ENCODE results near the gene VTCN1. TPM values are rescaled to one million over a fixed set of nuclear protein-coding genes. Genes with fewer than 3 reads are reported as not detected.

Gene VTCN1
- total RNA-seq, 2 experiments from 2014 or later, result not detected

DNA sequence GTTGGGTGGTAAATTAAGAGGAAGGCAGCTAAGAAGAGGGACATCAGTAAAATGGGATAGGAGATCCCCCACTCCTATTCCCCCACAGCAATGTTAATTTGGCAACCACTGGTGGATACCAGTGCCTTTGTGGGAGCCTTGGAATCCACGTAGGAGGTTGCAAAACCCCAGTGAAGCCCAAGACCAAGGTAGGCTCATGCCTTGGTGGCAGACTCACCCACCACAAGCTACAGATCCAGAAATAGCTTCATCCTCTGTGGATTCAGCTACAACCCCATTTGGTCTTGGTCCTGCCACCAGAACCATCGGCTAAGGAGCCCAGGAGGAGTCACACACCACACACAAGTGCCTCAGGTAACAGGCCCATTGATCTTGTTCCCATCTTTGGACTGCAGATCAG, 21.0 kb downstream of the VTCN1 start:
- Mint-ChIP-seq H3K27me3 (peaks cover 9% of the 10 kb centered on the region), H3K36me3 (ENCODE audit: low read depth) (no peaks in the 10 kb centered on the region), H3K4me3 (no peak overlapping the region), H3K4me1 (no peaks in the 10 kb centered on the region), H3K9me3 (no peaks in the 10 kb centered on the region), H3K27ac (no peak overlapping the region)
- ChIA-PET CTCF (no interaction called here), POLR2A (no interaction called here)
- DNase-seq, result no peak

DNA sequence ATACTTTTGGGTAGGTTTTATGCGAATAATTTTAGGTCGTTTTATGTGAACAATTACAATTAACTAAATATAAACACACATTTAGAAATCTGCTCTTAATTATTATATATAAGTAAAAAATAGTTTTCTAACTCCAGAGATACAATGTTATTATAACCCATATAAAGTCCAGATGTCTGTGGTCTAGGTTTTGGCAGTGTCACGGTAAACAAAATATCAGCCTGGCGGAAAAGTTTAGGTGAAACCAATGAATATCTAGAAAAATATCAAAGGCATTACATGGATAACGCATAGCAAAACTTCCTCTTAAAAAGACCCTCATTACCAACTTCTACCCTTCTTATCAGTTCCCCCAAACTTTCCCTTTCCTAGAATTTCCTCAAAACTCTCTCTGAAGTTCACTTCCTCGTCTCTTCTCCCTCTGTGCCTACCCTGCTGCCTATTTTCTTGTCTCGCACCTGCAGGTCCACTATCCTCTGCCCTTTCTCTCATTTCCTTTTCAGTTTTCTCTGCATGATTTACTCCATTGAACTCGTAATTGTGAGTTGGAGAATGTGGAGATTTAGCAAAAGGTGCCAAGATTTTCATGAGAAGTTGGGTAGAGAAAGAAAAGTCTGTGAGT, 21.8 kb downstream of the VTCN1 start:
- H3K27ac Mint-ChIP-seq, result no peak overlapping the region
- H3K9me3 Mint-ChIP-seq, result no peaks in the 10 kb centered on the region
- no peaks in the 10 kb centered on the region for H3K36me3 Mint-ChIP-seq (ENCODE audit: low read depth)
- no peak for DNase-seq
- CTCF ChIA-PET, result no interaction called here
- H3K4me1 Mint-ChIP-seq, result no peaks in the 10 kb centered on the region
- no peak overlapping the region for H3K4me3 Mint-ChIP-seq
- H3K27me3 Mint-ChIP-seq, result peaks cover 9% of the 10 kb centered on the region
- POLR2A ChIA-PET, result no interaction called here

DNA sequence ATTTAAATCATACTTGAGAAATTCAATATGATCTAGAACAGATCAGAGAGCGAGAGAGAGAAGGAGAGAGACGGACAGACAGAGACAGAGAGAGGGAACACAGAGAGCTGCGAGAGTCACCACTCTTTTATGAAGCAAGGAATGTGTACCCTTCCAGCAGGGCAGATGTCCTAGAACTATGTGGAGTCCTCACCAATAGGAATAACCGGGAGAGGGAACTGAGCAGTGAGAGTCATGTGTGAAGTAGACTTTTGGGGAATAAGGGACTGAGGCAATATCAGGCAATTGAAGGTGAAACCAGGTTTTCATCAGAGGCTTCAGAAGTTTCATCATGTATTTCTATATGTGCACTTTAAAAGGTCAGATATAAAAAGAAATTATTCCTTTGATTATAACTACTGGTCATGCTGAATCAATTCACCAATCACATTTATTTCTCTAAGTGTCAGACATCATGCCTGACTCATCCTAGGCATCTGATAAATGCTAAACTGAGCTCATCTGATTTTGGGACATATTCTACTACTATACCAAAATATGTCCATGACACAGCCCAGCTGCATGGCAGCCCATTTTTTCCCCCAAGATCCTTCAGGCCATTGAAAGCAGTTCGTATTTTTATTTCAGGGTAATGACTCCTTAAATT, 22.4 kb downstream of the VTCN1 start:
- H3K4me3 Mint-ChIP-seq, result no peak overlapping the region

DNA sequence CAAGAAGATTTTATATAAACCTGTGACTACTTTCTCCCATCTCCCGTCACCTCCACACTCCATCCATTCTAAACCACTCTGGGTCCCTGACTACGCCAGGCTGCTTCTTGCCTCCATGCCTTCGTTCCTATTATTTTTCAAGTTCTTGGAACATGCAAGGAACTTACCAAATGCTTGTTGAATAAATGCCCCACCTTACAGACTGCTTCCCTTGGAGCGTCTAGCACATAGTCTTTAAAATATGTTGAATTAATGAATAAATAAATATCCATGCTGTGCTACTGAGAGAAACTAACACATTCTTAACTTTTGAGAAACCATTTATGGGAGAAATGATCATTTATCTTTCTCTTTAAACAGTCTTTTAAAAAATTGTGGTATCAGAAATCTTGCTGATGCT, 27.6 kb downstream of the VTCN1 start:
- POLR2A ChIA-PET, result no interaction called here

More for the DNA sequence above, 22.4 kb downstream of the VTCN1 start:
- H3K9me3 Mint-ChIP-seq, result no peaks in the 10 kb centered on the region
- H3K27me3 Mint-ChIP-seq, result peaks cover 8% of the 10 kb centered on the region
- H3K36me3 Mint-ChIP-seq (ENCODE audit: low read depth), result no peaks in the 10 kb centered on the region
- POLR2A ChIA-PET, result no interaction called here
- CTCF ChIA-PET, result no interaction called here
- H3K27ac Mint-ChIP-seq, result no peak overlapping the region
- DNase-seq, result no peak
- H3K4me1 Mint-ChIP-seq, result no peaks in the 10 kb centered on the region

DNA sequence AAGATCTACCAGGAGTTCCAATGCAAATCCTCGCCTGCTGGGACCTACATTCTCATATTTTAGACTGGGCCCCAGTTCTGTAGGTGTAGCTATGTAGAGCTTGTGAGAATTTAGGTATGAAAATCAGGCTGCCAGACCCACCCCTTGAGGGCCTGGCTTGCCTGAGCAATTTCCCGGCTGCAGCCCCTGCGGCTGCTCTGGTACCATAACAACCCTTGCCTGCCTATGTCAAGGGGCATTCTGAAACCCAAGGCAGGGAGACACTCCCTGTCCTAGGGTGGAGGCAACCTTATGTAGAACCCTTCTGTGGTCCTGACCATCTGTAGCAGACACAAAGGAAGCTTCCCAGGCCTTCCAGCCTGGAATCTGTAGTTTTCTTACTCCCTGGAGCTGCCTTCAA, 28.4 kb downstream of the VTCN1 start:
- no peak overlapping the region for H3K4me3 Mint-ChIP-seq
- ChIA-PET POLR2A (no interaction called here), CTCF (no interaction called here)
- H3K27me3 Mint-ChIP-seq, result no peaks in the 10 kb centered on the region
- H3K36me3 Mint-ChIP-seq (ENCODE audit: low read depth), result no peaks in the 10 kb centered on the region
- no peak for DNase-seq
- H3K4me1 Mint-ChIP-seq, result no peaks in the 10 kb centered on the region
- no peaks in the 10 kb centered on the region for H3K9me3 Mint-ChIP-seq
- no peak overlapping the region for H3K27ac Mint-ChIP-seq

More for the DNA sequence above, 27.6 kb downstream of the VTCN1 start:
- peaks cover 3% of the 10 kb centered on the region for H3K27me3 Mint-ChIP-seq
- H3K36me3 Mint-ChIP-seq (ENCODE audit: low read depth), result no peaks in the 10 kb centered on the region
- H3K9me3 Mint-ChIP-seq, result no peaks in the 10 kb centered on the region
- no peaks in the 10 kb centered on the region for H3K4me1 Mint-ChIP-seq
- CTCF ChIA-PET, result no interaction called here
- no peak overlapping the region for H3K4me3 Mint-ChIP-seq
- DNase-seq, result no peak
- no peak overlapping the region for H3K27ac Mint-ChIP-seq

DNA sequence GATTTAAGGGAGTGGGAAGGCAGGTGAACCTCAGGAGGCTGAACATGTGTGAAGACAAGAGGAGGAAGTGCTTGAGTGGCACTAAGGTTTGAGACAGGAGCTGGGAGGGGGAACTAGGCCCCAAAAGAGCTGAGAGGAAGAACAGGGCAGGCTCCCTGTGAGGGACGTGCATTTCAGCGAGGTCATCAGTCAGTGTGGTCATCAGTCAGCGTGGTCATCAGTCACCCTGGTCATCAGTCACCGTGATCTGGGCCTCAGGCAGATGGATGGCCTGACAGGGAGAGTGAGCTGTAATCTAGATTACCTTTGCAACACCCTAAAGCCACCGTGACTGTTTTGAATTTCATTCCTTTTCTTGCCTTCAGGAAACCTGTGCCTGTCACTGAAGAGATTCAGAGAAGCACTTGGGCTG, 29.1 kb downstream of the VTCN1 start:
- POLR2A ChIA-PET, result no interaction called here
- no peaks in the 10 kb centered on the region for H3K4me1 Mint-ChIP-seq
- H3K27ac Mint-ChIP-seq, result no peak overlapping the region
- CTCF ChIA-PET, result no interaction called here
- no peaks in the 10 kb centered on the region for H3K36me3 Mint-ChIP-seq (ENCODE audit: low read depth)
- no peak overlapping the region for H3K4me3 Mint-ChIP-seq
- no peak for DNase-seq
- no peaks in the 10 kb centered on the region for H3K27me3 Mint-ChIP-seq
- H3K9me3 Mint-ChIP-seq, result no peaks in the 10 kb centered on the region

DNA sequence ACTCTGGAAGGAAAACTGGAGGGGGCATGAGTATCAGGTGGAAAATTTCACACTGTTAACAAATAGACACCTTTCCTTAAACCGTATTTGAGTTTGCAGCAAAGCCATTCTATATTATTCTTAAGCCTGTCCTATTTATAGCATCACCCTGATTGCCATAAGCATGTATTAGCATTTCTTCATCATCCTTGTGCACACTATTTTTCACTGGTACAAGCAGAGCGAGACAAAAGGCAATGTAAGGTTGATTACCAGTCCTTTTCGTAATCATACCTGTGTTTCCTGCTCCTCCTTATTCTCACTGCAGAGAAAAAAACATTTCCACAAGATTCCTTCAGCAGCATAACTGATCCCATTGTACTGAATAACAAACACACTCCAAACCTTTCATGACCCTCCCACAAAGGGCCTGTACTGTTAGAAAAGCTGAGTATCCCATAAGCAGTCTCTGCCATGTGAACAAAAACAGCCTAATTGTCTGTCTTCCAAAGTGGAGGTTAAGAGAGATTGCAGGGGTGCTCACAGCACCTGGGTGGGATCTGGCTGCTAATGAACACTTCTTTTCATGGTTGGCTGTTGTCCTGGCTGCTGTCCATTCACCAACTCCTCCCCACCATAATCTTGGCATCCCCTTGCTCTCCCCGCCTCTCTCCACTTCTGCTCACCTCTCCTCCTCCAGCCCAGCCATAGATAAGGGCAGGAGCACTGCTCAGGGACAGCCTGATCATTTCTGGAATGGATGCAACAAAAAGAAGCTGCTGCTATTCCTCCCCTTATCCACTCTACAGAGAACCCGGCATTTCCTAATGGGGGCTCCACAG, 30.4 kb downstream of the VTCN1 start:
- Mint-ChIP-seq H3K4me1 (no peaks in the 10 kb centered on the region), H3K4me3 (no peak overlapping the region), H3K27ac (no peak overlapping the region), H3K36me3 (ENCODE audit: low read depth) (no peaks in the 10 kb centered on the region), H3K9me3 (no peaks in the 10 kb centered on the region), H3K27me3 (no peaks in the 10 kb centered on the region)
- no peak for DNase-seq
- POLR2A ChIA-PET, result no interaction called here
- CTCF ChIA-PET, result no interaction called here

DNA sequence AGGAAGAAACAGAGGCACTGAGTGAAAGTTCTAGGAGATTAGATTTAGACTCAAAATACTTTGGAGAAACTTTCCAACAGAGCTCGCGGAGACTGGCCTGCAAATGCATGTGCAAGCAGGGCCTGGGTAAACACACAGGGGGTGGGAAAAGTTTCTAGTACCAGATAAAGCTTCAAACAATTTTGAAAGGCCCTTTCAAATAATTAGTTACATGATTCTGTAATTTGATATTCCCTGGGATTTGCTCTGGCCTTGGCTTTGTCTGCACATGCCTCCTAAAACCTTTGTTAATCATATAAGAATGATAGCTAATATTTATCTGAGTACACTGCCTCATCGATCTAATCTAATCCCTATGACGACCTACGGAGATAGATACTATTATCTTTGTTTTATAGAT, 31.3 kb downstream of the VTCN1 start:
- no peaks in the 10 kb centered on the region for H3K4me1 Mint-ChIP-seq
- no peak for DNase-seq

DNA sequence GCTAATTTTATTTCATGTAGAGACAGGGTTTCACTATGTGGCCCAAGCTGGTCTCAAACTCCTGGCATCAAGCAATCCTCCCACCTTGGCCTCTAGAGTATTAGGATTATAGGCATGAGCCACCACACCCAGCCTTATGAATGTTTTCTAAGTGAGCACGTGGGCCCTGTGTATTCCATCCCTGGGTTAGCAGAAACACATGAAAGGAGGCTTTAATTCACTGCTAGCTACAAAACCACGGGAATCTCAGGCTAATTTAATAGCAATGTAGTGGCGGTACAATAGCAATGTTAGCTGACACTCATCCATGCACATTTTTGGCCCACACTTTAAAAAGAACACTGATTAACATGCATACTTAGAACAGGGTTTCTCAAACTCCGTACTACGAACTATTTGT, 32.0 kb downstream of the VTCN1 start:
- no peak for DNase-seq
- no peaks in the 10 kb centered on the region for H3K36me3 Mint-ChIP-seq (ENCODE audit: low read depth)
- H3K4me1 Mint-ChIP-seq, result no peaks in the 10 kb centered on the region
- ChIA-PET CTCF (no interaction called here), POLR2A (no interaction called here)
- H3K27me3 Mint-ChIP-seq, result no peaks in the 10 kb centered on the region
- no peaks in the 10 kb centered on the region for H3K9me3 Mint-ChIP-seq
- no peak overlapping the region for H3K4me3 Mint-ChIP-seq
- no peak overlapping the region for H3K27ac Mint-ChIP-seq

More for the DNA sequence above, 31.3 kb downstream of the VTCN1 start:
- Mint-ChIP-seq H3K36me3 (ENCODE audit: low read depth) (no peaks in the 10 kb centered on the region), H3K4me3 (no peak overlapping the region), H3K9me3 (no peaks in the 10 kb centered on the region), H3K27ac (no peak overlapping the region), H3K27me3 (no peaks in the 10 kb centered on the region)
- POLR2A ChIA-PET, result no interaction called here
- CTCF ChIA-PET, result no interaction called here

DNA sequence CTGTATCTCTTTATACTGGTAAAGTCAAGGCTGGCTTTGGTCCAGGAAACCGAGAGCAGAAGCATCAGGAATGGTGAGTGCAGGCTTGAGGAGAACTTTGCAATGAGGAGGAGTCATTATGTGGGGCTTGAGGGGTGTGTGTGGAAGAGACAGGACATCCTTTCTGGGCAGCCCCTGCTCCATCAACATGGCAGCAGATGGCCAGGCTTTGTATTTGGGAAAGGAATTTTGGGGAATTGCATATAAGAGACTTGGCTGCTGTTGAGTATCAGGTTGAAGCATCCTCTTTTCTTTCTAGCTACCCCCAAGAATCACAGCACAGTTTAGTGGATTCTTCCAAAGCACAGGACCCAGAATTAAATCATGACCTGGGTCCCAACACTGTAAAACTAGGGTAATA, 33.4 kb downstream of the VTCN1 start:
- CTCF ChIA-PET, result no interaction called here
- H3K4me3 Mint-ChIP-seq, result no peak overlapping the region

DNA sequence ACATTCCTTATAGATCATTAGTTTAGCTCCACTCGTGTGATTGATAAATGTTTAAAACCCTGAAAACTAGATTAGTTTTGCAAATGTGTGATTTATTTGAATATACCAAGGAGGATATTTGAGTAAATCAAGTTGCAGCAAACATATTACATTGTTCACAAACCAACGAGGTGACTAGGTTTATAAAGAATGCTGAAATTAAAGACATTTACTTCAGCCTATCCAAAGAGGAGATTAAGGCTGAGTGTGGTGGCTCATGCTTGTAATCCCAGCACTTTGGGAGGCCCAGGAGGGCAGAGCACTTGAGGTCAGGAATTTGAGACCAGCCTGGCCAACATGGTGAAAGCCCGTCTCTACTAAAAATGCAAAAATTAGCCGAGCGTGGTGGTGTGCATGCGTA, 34.1 kb downstream of the VTCN1 start:
- DNase-seq, result no peak
- ChIA-PET POLR2A (no interaction called here), CTCF (no interaction called here)
- no peaks in the 10 kb centered on the region for H3K9me3 Mint-ChIP-seq
- no peak overlapping the region for H3K4me3 Mint-ChIP-seq
- no peaks in the 10 kb centered on the region for H3K36me3 Mint-ChIP-seq (ENCODE audit: low read depth)
- no peaks in the 10 kb centered on the region for H3K27me3 Mint-ChIP-seq
- H3K4me1 Mint-ChIP-seq, result no peaks in the 10 kb centered on the region
- H3K27ac Mint-ChIP-seq, result no peak overlapping the region

More for the DNA sequence above, 33.4 kb downstream of the VTCN1 start:
- no peak for DNase-seq
- Mint-ChIP-seq H3K9me3 (no peaks in the 10 kb centered on the region), H3K27ac (no peak overlapping the region), H3K36me3 (ENCODE audit: low read depth) (no peaks in the 10 kb centered on the region), H3K27me3 (no peaks in the 10 kb centered on the region), H3K4me1 (no peaks in the 10 kb centered on the region)
- POLR2A ChIA-PET, result no interaction called here

DNA sequence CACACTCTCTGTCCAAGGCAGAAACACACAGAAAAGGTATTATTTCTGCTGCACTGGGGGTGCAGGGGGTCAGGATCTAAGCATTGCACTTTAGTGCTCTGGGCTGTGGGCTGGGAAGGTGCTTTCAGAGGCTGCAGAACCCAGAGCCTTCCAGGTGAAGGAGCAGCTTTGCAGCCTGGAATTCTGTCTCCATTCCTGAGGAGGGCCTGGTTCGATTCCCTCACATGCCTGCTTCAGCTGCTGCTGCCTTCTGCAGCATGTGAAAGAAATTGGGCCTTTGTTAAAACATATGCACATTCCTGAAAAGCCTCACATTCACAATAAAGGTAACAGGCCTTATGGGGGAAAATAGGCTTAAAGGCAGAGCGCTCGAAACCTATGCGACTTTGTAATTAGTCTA, 35.9 kb downstream of the VTCN1 start:
- H3K4me3 Mint-ChIP-seq, result no peak overlapping the region
- H3K4me1 Mint-ChIP-seq, result no peaks in the 10 kb centered on the region
- CTCF ChIA-PET, result no interaction called here
- H3K27me3 Mint-ChIP-seq, result no peaks in the 10 kb centered on the region
- H3K36me3 Mint-ChIP-seq (ENCODE audit: low read depth), result no peaks in the 10 kb centered on the region
- no peak for DNase-seq
- H3K27ac Mint-ChIP-seq, result no peak overlapping the region
- POLR2A ChIA-PET, result no interaction called here
- H3K9me3 Mint-ChIP-seq, result no peaks in the 10 kb centered on the region

DNA sequence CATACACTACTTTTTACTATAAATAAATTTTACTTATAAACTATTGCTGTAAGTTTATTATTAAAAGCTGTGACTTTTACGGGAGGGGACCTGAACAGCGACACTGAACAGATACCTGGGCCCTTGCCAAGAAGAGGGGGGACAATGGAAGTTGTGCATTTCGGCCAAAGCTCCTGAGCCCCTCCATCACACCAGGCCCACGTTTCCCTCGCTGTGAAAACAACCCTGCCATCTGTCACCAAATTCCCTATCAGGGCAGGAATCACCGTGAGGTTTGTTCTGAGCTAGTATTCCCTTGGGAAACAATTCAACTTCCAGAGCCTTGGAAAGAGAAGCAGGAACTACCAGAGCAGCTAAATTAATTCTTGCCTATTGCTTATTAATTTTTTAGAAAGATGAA, 37.0 kb downstream of the VTCN1 start:
- H3K36me3 Mint-ChIP-seq (ENCODE audit: low read depth), result no peaks in the 10 kb centered on the region
- H3K9me3 Mint-ChIP-seq, result no peaks in the 10 kb centered on the region
- ChIA-PET CTCF (interaction anchor here (0.6 kb wide), 1 partner anchor 18 kb away, joined by 3 read pairs; no protein-coding TSS in a partner anchor), POLR2A (no interaction called here)
- no peak overlapping the region for H3K27ac Mint-ChIP-seq
- no peaks in the 10 kb centered on the region for H3K27me3 Mint-ChIP-seq
- no peak for DNase-seq
- no peaks in the 10 kb centered on the region for H3K4me1 Mint-ChIP-seq
- H3K4me3 Mint-ChIP-seq, result no peak overlapping the region

DNA sequence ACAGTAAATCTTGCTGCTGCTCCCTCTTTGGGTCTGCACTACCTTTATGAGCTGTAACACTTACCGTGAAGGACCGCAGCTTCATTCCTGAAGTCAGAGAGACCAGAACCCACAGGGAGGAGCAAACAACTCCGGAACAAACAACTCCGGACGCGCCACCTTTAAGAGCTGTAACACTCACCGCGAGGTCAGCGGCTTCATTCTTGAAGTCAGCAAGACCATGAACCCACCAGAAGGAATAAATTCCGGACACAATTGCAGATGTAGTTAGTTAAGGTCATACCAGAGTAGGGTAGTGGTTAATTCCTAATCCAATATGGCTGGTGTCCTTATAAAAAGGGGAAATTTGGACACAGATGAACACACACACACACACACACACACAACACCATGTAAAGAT, 37.7 kb downstream of the VTCN1 start:
- Mint-ChIP-seq H3K4me3 (no peak overlapping the region), H3K4me1 (no peaks in the 10 kb centered on the region), H3K36me3 (ENCODE audit: low read depth) (no peaks in the 10 kb centered on the region), H3K27me3 (no peaks in the 10 kb centered on the region), H3K27ac (no peak overlapping the region), H3K9me3 (no peaks in the 10 kb centered on the region)
- ChIA-PET CTCF (no interaction called here), POLR2A (no interaction called here)
- no peak for DNase-seq

All from activated CD4-positive, alpha-beta memory T cell treated with anti-CD3 and anti-CD28 coated beads, Interleukin-2, amount 10 ng/mL, durations not matched to agents 7 days and 5 days (primary cell).